Muscle of arm (tissue), 12 donors: Measurements from ENCODE around the gene SORCS2. TPM values are rescaled to one million over a fixed set of nuclear protein-coding genes. Genes with fewer than 3 reads are reported as not detected.

Source experiments
- DNase-seq: peaks from one replicate; pipeline ENCODE4 v3.0.0-alpha.2; 2013
- polyA plus RNA-seq, 12 donors: library from polyadenylated mRNA; unstranded; fragments of 120-200 nt; gene quantifications; one replicate each; pipeline ENCODE4 v1.2.1, GENCODE V29; 2013; ENCODE audit not compliant: insufficient read length in 12 of 12

SORCS2 gene
- polyA plus RNA-seq, 12 donors: 5.6 to 18.2 (median 8.3) TPM; not detected in 1

DNA sequence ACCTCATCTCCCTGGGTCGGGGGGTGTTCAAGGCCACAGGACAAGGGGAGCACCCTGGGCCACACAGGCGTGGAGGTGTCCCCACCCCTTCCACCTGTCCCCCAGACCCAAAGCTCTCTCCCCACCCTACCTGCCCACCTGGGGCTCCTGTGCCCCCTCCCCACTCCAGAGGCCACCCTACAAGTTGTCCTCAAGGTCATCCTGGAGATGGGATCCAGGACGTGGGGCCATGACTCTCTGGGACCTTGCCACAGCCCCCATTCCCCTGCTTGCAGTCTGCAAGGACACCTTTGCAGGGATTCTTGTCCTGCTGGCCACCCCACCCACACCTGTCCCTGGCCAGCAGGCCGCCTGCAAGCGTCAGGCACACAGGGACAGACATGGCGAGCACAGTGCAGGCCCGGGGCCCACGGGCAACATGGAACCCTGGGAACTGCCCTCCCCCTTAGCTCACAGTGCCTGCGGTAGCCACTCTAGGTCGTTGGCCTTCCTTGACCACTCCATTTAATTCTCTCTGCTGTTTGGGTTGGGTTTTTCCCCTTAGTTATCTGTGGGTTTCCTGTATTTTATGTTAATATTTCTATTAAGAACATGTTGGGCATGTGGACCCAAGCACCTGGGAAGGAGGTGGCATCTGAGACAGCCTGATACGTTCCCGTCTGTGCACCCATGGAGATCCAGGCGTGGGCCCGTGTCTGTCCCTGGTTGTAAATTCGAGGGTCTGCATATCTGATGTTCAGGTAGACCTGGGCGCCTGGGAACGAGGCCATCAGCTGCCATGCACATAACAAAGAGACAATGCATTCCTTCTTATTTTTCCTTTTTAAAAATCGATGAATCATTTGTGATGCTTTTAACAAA is 549.8 kb downstream of the SORCS2 start:
- no peak for DNase-seq

DNA sequence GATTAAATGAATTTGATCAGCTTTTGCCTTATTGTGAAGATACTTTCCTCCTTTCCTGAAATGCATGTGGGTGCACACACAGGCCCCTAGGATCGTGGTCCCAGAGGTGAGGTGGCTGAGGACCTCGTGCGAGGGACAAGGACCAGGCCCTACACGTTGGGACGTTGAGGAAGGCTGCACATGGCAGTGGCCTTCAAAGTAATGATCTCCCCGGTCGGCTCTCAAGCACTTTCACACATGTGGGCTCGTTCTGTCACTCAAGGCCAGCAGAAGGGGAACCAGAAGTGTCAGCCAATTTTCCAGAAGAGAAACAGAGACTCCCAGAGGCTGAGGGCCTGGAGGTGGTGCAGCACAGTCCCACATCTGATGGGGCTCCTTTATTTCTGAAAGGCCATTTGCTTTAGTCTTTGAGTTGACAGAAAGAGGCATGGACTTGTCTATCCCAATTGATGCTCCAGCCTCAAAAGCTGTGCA is 550.5 kb downstream of the SORCS2 start:
- DNase-seq: no peak

DNA sequence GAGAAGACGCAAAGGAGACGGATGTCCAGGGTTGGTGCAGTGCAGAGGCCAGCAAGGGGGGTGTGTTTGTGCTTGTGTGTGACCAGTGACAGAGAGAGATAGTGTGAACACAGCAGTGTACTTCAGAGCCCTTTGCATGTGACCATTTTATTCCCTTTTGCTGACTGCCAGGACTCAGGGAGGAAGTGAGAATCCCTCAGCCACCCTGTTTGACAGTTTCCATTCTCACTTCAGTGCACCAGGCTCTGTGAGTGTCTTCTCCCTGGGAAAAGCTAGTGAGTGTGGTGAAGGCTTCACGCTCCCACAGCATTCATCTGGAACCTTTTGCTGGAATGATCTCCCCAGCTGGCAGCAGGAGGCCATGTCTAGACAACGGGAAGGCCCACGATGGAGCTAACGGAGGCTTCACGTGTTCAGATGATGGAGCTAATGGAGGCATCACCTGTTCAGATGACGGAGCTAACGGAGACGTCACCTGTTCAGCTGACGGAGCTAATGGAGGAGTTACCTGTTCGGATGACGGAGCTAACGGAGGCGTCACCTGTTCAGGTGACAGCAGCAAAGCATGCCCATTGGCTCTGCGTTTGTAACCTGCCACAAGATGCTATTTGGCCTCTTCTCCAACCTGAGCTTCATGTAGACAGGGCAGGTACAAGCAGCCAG is 551.9 kb downstream of the SORCS2 start:
- no peak for DNase-seq

DNA sequence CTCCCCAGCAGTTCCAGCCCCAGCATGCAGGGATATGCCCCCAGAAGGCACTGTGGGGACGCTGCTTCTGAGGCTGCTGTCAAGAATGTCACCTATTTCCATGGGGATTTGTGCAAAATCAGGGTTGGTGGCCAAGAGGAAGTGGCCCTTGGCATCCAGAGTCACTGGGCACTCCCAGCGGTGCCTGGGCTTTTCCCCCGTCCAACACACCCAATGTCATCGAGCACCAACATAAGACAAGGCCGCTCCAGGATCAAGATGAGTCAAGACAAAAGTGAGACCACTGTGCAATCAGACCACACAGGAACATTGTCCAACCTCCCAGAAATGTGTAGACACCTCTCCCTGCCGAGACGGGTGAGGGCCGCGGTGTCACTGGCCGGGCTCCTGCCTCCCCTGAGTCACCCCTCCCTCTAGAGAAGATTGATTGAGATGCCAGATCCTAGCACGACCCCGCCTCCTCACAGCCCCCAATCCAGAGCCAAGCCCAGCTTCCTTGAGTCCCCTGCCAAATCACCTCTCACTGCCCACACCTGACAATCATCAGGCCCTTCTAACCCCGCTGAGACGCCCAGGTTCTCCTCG is 553.1 kb downstream of the SORCS2 start:
- no peak for DNase-seq

DNA sequence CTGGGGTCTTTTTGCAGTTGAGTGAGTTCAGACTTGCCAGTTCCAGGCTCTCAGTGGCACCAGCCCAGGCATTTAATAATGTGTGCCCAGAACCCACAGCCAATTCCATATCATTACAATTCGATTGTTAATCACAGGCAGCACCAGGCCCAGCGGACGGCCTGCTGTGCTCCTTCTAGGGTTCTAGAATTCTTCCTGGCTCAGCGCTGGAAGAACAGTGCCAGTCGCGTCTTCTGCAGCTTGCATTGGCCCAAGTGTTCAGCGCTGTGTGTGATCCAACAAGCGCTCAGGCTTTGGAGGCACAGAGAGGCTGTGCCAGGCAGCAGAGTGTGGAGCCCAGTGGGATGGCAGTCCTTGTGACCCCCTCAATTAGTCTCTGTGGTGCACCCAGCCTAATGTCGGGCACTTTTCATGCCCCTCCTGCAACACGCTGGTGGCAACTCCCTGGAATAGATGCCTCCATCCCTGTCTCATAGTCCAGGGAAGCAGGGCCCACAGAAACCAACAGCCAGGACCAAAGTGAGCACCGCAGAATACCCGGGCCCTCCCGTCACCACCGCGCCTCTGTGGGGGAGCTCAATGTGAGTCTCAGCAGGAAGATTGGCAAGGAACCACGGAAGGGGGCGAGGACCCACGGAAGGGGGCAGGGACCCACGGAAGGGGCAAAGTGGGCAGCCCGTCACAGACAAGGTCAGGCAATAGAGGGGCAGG is 554.2 kb downstream of the SORCS2 start:
- DNase-seq: no peak

DNA sequence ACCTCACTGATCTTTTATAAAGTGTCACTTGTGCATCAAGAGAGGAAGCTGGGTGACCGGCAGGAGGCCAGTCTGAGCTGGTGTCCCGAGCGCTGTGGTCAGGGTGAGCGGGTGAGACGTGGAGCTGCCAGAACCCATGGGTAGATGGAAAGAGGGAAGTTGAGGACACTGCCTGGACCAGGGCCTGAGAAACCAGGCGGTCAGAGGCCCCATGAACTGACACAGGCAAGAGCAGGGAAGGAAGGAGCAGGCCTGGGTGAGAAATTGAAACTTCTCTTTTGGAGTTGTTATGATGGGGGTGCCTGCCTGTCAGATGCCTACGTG is 554.7 kb downstream of the SORCS2 start:
- no peak for DNase-seq

DNA sequence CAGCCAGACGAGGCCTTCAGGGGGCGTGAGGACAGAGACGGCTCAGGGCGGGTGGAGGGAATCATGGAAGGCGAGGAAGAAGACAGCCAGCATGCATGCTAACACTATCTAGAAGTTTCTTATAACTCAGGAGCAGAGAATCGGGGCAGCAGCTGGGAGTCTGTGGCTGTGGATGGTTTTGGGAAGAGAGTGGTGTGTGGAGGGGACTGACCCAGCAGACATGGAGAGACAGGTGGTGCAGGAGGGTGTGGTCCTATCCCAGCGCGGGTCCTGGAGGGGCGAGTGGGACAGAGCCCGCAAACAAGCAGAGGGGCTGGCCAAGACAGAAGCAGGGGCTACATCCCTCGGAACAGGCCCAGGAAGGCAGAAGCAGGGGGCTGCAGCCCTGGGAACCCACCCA is 555.2 kb downstream of the SORCS2 start:
- no peak for DNase-seq

DNA sequence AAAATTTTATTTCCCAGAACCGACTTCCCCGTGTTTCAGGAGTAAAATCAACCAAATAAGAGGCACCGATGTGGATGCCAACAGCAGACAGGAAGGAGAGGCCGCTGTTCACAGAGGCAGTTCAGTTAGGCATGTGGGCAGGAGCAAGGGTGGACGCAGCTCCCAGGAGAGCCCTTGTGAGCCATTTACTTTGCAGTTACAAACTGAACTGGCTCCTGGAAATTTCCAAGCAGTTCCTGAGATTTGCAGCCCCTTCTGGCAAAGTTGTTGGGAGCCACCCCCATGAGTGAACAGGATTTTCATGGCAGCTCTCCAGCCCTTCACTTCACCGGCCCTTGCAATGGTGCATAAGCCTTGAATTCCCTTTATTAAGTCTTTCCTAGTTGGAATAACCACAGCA is 558.2 kb downstream of the SORCS2 start:
- DNase-seq: no peak

DNA sequence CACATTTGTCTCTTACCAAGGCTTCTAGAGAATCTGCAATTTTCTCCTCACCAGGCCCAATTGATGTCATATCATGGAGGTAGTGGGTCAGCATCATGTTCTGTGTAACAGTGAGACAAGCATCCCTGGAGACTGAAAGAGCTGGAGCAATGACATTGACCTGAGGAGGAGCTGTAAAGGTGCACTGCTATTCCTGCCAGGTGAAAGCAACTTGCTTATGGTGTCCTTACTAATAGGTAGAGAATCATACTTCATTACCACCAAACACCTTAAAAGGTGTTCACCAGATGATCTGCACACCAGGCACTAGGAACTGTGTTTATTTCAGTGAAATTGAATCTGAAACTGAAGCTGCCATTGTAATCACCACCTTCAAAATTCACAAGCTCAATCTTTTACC is 558.6 kb downstream of the SORCS2 start:
- DNase-seq: no peak

DNA sequence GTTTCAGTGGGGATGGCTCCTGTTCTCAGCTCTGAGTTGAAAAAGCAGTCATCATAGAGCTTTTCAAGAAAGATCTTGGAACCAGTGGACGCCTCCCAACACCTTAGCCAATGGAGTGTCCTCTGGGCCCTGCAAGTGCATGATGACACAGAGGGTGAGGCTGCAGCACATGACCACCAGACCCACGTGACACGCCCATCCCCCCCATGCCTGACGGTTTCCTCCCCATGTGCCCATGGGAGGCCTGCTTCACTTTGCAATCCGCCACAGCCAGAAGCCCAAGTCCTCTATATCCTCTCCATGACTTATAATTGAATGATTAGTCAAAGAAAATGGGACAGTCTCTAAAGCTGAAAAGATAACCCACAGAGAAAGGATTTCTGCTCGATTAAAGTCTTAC is 560.3 kb downstream of the SORCS2 start:
- no peak for DNase-seq

DNA sequence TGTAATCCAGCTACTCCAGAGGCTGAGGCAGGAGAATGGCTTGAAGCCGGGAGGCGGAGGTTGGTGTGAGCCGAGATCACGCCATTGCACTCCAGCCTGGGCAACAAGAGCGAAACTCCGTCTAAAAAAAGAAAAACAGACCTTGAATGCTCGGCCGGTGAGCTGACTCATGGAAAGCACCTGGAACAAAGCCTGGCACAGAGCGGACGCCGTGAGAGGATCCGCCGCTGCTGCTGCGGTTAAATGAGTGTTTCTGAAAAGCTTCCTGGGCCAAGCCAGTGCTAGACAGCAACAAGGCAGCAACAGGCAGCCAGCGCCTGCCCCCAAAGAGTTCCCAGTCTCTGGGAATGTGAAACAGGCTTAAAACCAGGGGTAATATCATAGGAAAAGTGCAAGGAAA is 560.9 kb downstream of the SORCS2 start:
- no peak for DNase-seq

DNA sequence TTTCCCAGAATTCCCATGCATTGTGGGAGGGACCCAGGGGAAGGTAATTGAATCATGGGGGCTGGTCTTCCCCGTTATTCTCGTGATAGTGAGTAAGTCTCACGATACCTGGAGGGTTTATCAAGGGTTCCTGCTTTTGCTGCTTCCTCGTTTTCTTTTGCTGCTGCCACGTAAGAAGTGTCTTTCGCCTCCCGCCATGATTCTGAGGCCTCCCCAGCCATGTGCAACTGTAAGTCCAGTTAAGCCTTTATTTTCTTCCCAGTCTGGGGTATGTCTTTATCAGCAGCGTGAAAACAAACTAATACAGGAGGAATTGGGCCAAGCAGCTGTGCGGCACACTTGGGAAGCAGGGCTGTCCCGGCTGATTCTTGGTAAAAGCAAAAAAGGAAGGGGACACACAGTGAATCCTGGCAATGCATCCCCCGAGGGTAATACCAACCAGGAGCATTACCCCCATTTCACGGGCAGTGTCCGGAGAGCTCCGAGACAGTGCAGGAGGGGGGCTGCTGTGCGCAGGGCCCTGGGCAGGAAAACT is 561.7 kb downstream of the SORCS2 start:
- DNase-seq: no peak

DNA sequence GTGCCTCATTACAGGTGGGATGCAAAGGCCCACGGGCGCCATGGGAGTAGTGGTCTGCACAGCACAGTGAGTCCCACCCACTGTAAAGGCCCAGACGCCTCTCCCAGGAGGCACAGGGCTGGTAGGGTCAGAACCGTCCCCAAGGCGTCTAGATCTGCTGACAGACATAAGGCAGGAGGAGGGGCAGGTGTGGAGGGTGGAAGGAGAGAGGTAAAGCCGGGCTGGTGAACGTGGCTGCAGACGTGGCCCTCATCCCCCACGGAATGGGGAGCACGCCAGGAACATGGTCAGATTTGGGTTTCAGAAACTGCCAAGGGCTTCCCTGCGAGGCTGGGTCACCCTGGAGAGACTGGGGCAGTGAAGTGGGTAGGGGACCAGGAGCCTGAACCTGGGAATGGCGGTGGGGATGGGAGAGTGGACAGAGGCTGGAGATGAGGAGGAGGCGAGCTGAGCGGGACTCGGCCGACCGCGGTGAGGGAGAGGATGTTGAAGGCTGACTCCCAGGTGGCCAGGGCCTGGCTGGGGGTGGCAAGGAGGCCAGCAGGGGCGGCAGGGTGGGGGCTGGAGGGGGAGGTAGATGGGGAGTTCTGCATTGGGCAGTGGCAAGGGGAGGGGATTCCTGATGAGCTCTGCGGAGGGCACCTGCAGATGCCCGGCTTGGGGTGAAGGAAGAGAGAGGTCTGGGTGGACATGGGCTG is 562.4 kb downstream of the SORCS2 start:
- DNase-seq: no peak

DNA sequence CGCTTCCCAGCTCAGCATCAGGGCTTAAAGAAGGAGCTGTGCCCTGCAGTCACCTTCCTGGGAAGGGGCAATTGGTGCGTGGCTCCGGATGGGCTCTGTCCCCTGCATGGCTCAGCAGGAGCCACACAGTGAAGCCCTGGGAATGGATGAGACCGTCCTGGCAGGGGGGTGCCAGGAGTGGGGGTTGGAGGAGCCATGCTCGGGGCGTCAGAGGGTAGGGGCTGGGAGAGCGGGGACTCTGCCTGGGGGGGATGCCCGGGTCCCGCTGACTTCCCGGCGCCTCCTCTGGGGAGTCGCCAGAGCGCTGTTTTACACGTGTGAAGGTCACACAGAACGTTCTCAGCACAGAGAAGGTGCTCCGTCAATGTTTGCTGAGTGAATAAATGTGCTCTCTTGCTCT is 563.2 kb downstream of the SORCS2 start:
- DNase-seq: no peak

DNA sequence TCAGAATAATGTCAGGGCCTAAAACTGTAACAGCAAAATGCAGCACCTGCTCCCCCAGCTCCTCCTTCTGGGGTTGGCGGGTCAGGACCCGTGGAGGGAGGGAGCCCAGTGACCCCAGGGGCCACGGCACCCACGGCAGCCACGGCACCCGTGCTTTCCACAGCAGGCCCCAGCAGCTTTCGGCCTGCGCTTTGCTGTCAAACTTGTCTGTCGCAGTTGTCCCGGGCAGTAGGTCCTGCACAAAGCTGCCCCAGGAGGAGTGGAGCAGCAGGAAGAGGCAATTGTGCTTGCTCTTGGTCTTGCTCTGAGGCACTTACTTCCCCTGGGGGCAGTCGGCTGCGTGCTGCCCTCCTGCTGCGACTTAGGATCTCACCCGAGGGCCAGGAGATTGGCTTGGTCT is 563.7 kb downstream of the SORCS2 start:
- no peak for DNase-seq

DNA sequence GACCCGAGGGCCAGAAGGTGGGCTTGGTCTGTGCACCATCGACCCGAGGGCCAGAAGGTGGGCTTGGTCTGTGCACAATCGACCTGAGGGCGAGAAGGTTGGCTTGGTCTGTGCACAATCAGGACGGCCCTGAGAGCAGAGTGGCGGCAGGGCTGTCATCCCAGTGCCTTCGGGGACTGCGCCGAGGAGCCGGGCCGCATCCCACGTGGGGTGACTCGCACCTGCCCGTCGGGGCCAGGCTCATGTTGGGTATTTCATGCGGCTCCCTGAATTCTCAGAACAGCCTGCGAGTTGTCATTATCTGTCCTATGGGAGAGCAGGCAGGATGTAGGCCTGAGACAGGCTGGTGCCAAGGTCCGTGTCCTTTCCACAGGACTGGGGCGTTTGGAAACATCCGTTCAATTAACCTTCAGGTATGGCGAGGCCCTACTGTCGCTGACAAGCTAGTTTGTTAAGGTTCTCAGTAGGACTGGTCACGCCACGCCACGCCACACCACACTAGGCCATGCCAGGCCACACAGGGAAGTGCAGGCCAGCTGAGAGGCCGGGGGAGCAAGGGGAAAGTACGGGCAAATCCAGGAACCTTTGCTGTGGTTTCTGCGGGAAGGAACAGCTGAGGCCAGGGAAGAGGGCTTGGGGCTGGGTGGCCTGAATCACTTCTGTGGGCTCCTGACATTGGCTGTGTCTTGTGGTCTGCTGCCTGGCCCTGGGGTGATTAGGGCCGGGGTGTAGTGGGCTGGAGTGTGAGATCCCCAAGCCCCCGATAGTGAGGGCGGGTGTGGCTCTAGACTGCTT is 564.4 kb downstream of the SORCS2 start:
- DNase-seq: no peak

DNA sequence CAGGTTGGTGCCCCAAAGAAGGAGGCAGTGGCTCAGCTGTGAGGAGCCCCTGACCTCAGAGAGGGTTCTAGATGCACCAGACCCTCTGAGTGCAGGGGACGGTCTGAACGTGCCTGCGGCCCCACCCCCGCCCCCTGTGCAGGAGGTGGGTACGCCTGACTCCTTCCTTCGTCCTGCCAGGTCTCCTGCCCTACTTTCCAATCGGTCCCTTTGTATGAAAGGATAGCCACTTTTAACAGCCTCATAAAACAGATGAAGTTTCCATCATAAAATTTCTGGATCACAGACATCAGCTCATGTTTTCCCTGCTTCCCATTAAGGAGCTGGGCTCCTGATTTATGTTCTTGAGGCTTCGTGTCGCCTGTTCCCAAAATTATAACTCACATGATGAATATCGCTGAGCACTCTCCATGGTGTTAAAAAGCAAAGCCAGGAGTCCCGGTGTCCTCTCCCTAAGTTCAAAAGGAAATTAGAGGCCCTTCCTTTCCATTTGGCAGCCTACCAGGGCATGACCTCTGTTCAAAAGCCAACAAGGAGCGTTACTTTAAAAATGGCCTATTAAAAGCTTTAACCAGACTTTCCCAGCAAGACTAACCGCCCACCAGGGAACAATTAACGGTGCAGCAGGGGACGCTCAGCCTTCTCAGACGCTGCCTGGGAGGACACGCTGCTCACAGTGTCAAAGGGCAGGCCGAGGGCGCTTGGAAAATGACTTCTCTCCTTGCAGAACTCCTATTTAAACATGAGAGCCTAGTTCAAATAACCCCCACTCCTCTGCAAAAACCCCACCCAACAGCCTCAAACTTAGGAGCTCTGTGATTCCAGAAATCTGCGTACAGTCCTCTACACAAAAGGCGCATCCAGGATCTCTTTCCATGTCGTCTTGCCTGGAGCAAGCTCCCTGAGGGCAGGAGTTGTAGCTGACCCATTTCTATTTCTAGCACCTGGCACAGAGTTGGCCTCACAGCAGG is 565.4 kb downstream of the SORCS2 start:
- DNase-seq: no peak

DNA sequence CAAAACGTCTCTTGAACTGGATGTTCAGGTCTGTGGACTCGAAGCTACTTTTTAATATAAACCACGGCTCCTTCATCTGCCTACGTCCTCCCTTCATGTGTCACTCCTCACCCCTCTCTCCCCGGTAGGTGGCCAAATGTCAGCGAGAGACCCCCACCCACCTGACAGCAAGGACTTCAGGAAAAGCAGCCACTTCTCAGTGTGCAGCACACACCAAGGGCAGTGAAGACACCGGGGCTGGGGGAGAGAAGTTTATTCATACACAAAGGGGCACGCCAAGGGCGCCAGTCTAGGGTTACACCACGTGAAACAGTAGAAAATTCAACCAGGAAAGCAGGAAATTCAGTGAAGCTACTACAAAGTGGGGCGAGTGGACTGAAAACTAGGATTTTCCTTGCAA is 566.1 kb downstream of the SORCS2 start:
- DNase-seq: no peak

DNA sequence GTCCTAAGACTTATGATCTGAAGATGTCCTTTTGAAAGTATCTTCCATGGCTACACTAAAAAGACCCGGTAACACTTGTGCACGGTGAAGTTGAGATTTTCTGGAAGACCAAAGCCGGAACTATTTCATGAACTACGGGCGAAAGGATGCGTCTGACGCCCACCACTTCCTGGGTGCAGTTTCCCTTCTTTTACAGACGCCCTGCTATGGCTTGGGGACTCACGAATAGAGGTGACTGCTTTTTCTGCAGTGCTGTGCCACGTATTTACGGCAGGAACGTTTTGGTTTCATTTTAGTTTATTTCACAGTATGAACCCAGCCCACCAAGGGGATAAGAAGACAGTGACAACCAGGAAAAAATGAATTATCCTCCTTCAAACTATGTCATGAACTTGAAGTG is 566.9 kb downstream of the SORCS2 start:
- no peak for DNase-seq
